RWPE2 (cell line): ENCODE data around the gene HSD17B8.

Source experiments
- ATAC-seq: fragments of 200-7000 bp; cut with Tn5 transposase; 3 replicates; pipeline ENCODE4 v1.9.1; 2021; ENCODE audit warnings: low read depth
- DNase-seq: peaks from one replicate; pipeline ENCODE4 v3.0.0-alpha.2; 2020; ENCODE audit warnings: low spot score
- H3K27ac ChIP-seq: fragments of 450-650 bp; 2 replicates; pipeline ENCODE4 v1.5.1; 2017; ENCODE audit warnings: mild to moderate bottlenecking; ENCODE audit not compliant: poor library complexity, severe bottlenecking
- H3K27me3 ChIP-seq: fragments of 250-450 bp; sonication (Bioruptor Pico); 2 replicates; pipeline ENCODE4 v1.5.1; 2021; ENCODE audit warnings: mild to moderate bottlenecking, moderate library complexity; ENCODE audit not compliant: insufficient read depth, poor library complexity, severe bottlenecking
- H3K36me3 ChIP-seq: fragments of 250-450 bp; sonication (Bioruptor Pico); 2 replicates; pipeline ENCODE4 v1.5.1; 2020; ENCODE audit warnings: low read depth, mild to moderate bottlenecking, moderate library complexity
- H3K4me1 ChIP-seq: fragments of 250-450 bp; sonication (Bioruptor Pico); 2 replicates; pipeline ENCODE4 v1.5.1; 2021; ENCODE audit warnings: mild to moderate bottlenecking, moderate library complexity; ENCODE audit not compliant: insufficient read depth, poor library complexity, severe bottlenecking
- H3K4me3 ChIP-seq: fragments of 250-450 bp; sonication (Bioruptor Pico); 2 replicates; pipeline ENCODE4 v1.5.1; 2021; ENCODE audit warnings: mild to moderate bottlenecking, moderate library complexity; ENCODE audit not compliant: severe bottlenecking
- H3K9me3 ChIP-seq: fragments of 250-450 bp; sonication (Bioruptor Pico); 2 replicates; pipeline ENCODE4 v1.5.1; 2021; ENCODE audit warnings: mild to moderate bottlenecking, moderate library complexity; ENCODE audit not compliant: severe bottlenecking
- CTCF ChIP-seq: fragments of 450-650 bp; IDR thresholded peaks from one replicate; pipeline ENCODE4 v1.5.1; 2017; ENCODE audit warnings: mild to moderate bottlenecking, moderate library complexity; ENCODE audit not compliant: poor library complexity, severe bottlenecking

Gene HSD17B8

GRCh38 chr6:33202799-33203198 lies 1.7 kb upstream of the HSD17B8 start:
- no peak for TF ChIP-seq CTCF
- H3K4me3 ChIP-seq = no peak overlapping the region
- H3K27ac ChIP-seq = no peak overlapping the region
- H3K4me1 ChIP-seq = peaks cover 27% of the 10 kb centered on the region
- H3K36me3 ChIP-seq = peaks cover 35% of the 10 kb centered on the region
- no peak for DNase-seq
- no peaks in the 10 kb centered on the region for H3K27me3 ChIP-seq
- H3K9me3 ChIP-seq = no peaks in the 10 kb centered on the region
- no peak for ATAC-seq

GRCh38 chr6:33203443-33204164 lies 851 bp upstream of the HSD17B8 start:
- peak overlapping the region; percentile 87 for H3K27ac ChIP-seq
- H3K27me3 ChIP-seq = no peaks in the 10 kb centered on the region
- ATAC-seq = no peak
- TF ChIP-seq CTCF = no peak
- H3K4me1 ChIP-seq = peaks cover 27% of the 10 kb centered on the region
- H3K36me3 ChIP-seq = peaks cover 33% of the 10 kb centered on the region
- DNase-seq = no peak
- no peak overlapping the region for H3K4me3 ChIP-seq
- H3K9me3 ChIP-seq = no peaks in the 10 kb centered on the region

GRCh38 chr6:33204165-33204414 lies 365 bp upstream of the HSD17B8 start:
- no peaks in the 10 kb centered on the region for H3K27me3 ChIP-seq
- H3K36me3 ChIP-seq = peaks cover 35% of the 10 kb centered on the region
- H3K27ac ChIP-seq = peak overlapping the region; percentile 87
- no peak for TF ChIP-seq CTCF
- DNase-seq (no peak), ATAC-seq (no peak)
- H3K4me3 ChIP-seq = peak overlapping the region; percentile 60
- no peaks in the 10 kb centered on the region for H3K9me3 ChIP-seq
- H3K4me1 ChIP-seq = peaks cover 27% of the 10 kb centered on the region

GRCh38 chr6:33205191-33206026 lies 954 bp downstream of the HSD17B8 start:
- Histone ChIP-seq H3K36me3 (peaks cover 47% of the 10 kb centered on the region), H3K27ac (peak overlapping the region; percentile 87), H3K9me3 (no peaks in the 10 kb centered on the region), H3K4me3 (peak overlapping the region; percentile 60), H3K4me1 (peaks cover 27% of the 10 kb centered on the region), H3K27me3 (no peaks in the 10 kb centered on the region)
- peak; percentile 12 for TF ChIP-seq CTCF
- ATAC-seq (peak; percentile 62), DNase-seq (no peak)
